Measurements from ENCODE around the gene THPO. TPM values are rescaled to one million over a fixed set of nuclear protein-coding genes. Genes with fewer than 3 reads are reported as not detected.

THPO gene
- total RNA-seq, 1 experiment from 2014 or later, result 0.55 TPM

DNA sequence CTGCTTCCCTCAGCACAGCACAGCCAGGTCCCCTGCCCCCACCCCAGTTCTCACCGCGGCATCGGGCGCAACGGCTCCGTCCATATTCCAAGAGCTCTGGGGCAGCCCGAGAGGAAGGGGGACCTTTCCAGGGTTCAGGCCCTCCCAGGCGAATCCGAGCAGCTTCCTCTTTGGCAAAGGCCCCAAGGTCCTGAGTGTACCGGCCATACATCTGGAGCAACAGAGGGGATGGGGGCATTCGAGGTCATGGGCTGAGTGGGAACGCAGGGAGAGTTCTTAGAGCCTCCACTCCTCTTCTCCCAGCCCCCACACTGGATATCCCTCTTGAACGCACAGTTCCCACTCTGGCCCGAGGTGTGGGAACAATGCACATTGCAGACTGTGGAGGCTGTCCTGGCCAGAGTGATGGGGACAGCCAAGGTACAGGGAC is 19.1 kb downstream of the THPO start:
- TF ChIP-seq, protein P1, sequence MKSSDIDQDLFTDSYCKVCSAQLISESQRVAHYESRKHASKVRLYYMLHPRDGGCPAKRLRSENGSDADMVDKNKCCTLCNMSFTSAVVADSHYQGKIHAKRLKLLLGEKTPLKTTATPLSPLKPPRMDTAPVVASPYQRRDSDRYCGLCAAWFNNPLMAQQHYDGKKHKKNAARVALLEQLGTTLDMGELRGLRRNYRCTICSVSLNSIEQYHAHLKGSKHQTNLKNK (CRISPR knock-in tag; IDR thresholded peaks at IDR 0.05), result no peak
- TF ChIP-seq GRHL2 (CRISPR knock-in tag; IDR thresholded peaks at IDR 0.05; ENCODE audit: insufficient replicate concordance, severe bottlenecking), result no peak
- TF ChIP-seq ZNF423 (CRISPR knock-in tag; IDR thresholded peaks at IDR 0.05), result no peak
- TF ChIP-seq, protein P2, sequence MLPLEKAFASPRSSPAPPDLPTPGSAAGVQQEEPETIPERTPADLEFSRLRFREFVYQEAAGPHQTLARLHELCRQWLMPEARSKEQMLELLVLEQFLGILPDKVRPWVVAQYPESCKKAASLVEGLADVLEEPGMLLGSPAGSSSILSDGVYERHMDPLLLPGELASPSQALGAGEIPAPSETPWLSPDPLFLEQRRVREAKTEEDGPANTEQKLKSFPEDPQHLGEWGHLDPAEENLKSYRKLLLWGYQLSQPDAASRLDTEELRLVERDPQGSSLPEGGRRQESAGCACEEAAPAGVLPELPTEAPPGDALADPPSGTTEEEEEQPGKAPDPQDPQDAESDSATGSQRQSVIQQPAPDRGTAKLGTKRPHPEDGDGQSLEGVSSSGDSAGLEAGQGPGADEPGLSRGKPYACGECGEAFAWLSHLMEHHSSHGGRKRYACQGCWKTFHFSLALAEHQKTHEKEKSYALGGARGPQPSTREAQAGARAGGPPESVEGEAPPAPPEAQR (CRISPR knock-in tag; IDR thresholded peaks at IDR 0.05), result no peak
- TF ChIP-seq, protein P3, sequence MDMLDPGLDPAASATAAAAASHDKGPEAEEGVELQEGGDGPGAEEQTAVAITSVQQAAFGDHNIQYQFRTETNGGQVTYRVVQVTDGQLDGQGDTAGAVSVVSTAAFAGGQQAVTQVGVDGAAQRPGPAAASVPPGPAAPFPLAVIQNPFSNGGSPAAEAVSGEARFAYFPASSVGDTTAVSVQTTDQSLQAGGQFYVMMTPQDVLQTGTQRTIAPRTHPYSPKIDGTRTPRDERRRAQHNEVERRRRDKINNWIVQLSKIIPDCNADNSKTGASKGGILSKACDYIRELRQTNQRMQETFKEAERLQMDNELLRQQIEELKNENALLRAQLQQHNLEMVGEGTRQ (CRISPR knock-in tag; IDR thresholded peaks at IDR 0.05), result no peak
- TF ChIP-seq, protein P4, sequence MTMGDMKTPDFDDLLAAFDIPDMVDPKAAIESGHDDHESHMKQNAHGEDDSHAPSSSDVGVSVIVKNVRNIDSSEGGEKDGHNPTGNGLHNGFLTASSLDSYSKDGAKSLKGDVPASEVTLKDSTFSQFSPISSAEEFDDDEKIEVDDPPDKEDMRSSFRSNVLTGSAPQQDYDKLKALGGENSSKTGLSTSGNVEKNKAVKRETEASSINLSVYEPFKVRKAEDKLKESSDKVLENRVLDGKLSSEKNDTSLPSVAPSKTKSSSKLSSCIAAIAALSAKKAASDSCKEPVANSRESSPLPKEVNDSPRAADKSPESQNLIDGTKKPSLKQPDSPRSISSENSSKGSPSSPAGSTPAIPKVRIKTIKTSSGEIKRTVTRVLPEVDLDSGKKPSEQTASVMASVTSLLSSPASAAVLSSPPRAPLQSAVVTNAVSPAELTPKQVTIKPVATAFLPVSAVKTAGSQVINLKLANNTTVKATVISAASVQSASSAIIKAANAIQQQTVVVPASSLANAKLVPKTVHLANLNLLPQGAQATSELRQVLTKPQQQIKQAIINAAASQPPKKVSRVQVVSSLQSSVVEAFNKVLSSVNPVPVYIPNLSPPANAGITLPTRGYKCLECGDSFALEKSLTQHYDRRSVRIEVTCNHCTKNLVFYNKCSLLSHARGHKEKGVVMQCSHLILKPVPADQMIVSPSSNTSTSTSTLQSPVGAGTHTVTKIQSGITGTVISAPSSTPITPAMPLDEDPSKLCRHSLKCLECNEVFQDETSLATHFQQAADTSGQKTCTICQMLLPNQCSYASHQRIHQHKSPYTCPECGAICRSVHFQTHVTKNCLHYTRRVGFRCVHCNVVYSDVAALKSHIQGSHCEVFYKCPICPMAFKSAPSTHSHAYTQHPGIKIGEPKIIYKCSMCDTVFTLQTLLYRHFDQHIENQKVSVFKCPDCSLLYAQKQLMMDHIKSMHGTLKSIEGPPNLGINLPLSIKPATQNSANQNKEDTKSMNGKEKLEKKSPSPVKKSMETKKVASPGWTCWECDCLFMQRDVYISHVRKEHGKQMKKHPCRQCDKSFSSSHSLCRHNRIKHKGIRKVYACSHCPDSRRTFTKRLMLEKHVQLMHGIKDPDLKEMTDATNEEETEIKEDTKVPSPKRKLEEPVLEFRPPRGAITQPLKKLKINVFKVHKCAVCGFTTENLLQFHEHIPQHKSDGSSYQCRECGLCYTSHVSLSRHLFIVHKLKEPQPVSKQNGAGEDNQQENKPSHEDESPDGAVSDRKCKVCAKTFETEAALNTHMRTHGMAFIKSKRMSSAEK (CRISPR knock-in tag; IDR thresholded peaks at IDR 0.05; ENCODE audit: borderline replicate concordance), result no peak
- CTCF ChIA-PET, result interaction anchor here (0.6 to 2.9 kb wide), 6 partner anchors 13 to 155 kb away, joined by 4 to 28 read pairs (median 4); no protein-coding TSS in a partner anchor

DNA sequence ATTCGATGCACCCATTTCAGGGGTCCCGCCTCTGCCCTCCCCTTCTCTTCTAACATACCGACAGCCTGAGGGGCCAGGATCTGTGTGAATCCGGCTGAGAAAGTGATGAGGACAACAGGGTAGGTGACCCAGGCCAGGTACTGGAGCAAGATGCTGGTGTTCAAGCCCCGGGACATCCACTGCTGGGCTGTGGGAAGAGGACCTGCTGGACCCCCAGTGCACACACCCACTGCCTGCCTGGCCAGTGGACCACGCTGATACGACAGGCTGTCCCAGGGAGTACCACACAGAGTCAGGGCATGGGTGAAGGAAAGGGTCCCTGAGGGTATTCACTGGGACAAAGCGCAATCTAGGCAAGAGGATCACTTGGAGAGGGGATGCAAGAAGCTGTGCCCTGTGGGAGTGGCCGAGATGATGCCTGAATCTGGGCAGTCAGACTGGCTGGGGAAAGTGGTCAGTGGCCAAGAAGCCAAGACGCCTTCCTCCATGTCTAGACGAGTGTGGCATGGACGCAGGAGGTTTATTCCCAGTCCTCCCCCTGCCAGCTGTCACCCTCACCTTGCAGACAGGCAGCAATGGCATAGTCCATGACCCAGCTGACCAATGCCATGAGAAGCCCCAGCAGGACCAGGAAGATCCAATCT is 19.8 kb downstream of the THPO start:
- DNase-seq (ENCODE audit: low spot score), result no peak
- H3K36me3 Mint-ChIP-seq, result peaks cover 15% of the 10 kb centered on the region
- peaks cover 6% of the 10 kb centered on the region; the same call in 1 of the 2 replicates for H3K27me3 Mint-ChIP-seq (ENCODE audit: low read depth)
- H3K27ac Mint-ChIP-seq, result no peak overlapping the region
- no peaks in the 10 kb centered on the region for H3K9me3 Mint-ChIP-seq
- POLR2A ChIA-PET, result interaction anchor here (0.6 kb wide), 1 partner anchor 157 kb away, joined by 9 read pairs; no protein-coding TSS in a partner anchor
- no peak for ATAC-seq
- H3K4me1 Mint-ChIP-seq, result peaks cover 15% of the 10 kb centered on the region
- CTCF ChIA-PET, result interaction anchor here (0.6 to 2.9 kb wide), 5 partner anchors 13 to 69 kb away, joined by 3 to 28 read pairs (median 4); no protein-coding TSS in a partner anchor
- H3K4me3 Mint-ChIP-seq, result no peak overlapping the region
- no peak for TF ChIP-seq IRF2 (CRISPR knock-in tag; IDR thresholded peaks at IDR 0.05; ENCODE audit: borderline replicate concordance, low read depth)
- TF ChIP-seq, protein P5, sequence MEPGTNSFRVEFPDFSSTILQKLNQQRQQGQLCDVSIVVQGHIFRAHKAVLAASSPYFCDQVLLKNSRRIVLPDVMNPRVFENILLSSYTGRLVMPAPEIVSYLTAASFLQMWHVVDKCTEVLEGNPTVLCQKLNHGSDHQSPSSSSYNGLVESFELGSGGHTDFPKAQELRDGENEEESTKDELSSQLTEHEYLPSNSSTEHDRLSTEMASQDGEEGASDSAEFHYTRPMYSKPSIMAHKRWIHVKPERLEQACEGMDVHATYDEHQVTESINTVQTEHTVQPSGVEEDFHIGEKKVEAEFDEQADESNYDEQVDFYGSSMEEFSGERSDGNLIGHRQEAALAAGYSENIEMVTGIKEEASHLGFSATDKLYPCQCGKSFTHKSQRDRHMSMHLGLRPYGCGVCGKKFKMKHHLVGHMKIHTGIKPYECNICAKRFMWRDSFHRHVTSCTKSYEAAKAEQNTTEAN (CRISPR knock-in tag; IDR thresholded peaks at IDR 0.05), result no peak
- TF ChIP-seq, protein P6, sequence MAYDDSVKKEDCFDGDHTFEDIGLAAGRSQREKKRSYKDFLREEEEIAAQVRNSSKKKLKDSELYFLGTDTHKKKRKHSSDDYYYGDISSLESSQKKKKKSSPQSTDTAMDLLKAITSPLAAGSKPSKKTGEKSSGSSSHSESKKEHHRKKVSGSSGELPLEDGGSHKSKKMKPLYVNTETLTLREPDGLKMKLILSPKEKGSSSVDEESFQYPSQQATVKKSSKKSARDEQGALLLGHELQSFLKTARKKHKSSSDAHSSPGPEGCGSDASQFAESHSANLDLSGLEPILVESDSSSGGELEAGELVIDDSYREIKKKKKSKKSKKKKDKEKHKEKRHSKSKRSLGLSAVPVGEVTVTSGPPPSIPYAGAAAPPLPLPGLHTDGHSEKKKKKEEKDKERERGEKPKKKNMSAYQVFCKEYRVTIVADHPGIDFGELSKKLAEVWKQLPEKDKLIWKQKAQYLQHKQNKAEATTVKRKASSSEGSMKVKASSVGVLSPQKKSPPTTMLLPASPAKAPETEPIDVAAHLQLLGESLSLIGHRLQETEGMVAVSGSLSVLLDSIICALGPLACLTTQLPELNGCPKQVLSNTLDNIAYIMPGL (CRISPR knock-in tag; IDR thresholded peaks at IDR 0.05), result no peak
- TF ChIP-seq, protein P7, sequence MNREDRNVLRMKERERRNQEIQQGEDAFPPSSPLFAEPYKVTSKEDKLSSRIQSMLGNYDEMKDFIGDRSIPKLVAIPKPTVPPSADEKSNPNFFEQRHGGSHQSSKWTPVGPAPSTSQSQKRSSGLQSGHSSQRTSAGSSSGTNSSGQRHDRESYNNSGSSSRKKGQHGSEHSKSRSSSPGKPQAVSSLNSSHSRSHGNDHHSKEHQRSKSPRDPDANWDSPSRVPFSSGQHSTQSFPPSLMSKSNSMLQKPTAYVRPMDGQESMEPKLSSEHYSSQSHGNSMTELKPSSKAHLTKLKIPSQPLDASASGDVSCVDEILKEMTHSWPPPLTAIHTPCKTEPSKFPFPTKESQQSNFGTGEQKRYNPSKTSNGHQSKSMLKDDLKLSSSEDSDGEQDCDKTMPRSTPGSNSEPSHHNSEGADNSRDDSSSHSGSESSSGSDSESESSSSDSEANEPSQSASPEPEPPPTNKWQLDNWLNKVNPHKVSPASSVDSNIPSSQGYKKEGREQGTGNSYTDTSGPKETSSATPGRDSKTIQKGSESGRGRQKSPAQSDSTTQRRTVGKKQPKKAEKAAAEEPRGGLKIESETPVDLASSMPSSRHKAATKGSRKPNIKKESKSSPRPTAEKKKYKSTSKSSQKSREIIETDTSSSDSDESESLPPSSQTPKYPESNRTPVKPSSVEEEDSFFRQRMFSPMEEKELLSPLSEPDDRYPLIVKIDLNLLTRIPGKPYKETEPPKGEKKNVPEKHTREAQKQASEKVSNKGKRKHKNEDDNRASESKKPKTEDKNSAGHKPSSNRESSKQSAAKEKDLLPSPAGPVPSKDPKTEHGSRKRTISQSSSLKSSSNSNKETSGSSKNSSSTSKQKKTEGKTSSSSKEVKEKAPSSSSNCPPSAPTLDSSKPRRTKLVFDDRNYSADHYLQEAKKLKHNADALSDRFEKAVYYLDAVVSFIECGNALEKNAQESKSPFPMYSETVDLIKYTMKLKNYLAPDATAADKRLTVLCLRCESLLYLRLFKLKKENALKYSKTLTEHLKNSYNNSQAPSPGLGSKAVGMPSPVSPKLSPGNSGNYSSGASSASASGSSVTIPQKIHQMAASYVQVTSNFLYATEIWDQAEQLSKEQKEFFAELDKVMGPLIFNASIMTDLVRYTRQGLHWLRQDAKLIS (CRISPR knock-in tag; IDR thresholded peaks at IDR 0.05; ENCODE audit: borderline replicate concordance), result no peak
- TF ChIP-seq, protein P8, sequence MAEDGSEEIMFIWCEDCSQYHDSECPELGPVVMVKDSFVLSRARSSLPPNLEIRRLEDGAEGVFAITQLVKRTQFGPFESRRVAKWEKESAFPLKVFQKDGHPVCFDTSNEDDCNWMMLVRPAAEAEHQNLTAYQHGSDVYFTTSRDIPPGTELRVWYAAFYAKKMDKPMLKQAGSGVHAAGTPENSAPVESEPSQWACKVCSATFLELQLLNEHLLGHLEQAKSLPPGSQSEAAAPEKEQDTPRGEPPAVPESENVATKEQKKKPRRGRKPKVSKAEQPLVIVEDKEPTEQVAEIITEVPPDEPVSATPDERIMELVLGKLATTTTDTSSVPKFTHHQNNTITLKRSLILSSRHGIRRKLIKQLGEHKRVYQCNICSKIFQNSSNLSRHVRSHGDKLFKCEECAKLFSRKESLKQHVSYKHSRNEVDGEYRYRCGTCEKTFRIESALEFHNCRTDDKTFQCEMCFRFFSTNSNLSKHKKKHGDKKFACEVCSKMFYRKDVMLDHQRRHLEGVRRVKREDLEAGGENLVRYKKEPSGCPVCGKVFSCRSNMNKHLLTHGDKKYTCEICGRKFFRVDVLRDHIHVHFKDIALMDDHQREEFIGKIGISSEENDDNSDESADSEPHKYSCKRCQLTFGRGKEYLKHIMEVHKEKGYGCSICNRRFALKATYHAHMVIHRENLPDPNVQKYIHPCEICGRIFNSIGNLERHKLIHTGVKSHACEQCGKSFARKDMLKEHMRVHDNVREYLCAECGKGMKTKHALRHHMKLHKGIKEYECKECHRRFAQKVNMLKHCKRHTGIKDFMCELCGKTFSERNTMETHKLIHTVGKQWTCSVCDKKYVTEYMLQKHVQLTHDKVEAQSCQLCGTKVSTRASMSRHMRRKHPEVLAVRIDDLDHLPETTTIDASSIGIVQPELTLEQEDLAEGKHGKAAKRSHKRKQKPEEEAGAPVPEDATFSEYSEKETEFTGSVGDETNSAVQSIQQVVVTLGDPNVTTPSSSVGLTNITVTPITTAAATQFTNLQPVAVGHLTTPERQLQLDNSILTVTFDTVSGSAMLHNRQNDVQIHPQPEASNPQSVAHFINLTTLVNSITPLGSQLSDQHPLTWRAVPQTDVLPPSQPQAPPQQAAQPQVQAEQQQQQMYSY (CRISPR knock-in tag; IDR thresholded peaks at IDR 0.05), result no peak

More for the DNA sequence above, 19.1 kb downstream of the THPO start:
- Mint-ChIP-seq H3K27me3 (ENCODE audit: low read depth) (peaks cover 6% of the 10 kb centered on the region; the same call in 1 of the 2 replicates), H3K27ac (no peak overlapping the region), H3K9me3 (no peaks in the 10 kb centered on the region), H3K4me3 (no peak overlapping the region), H3K36me3 (peaks cover 17% of the 10 kb centered on the region), H3K4me1 (peaks cover 15% of the 10 kb centered on the region)
- ATAC-seq (no peak), DNase-seq (ENCODE audit: low spot score) (no peak)
- POLR2A ChIA-PET, result interaction anchor here (0.6 kb wide), 2 partner anchors 24 to 156 kb away, joined by 3 to 9 read pairs; no protein-coding TSS in a partner anchor
